ENCODE measurements around the gene EVA1C.

- no peak for TF ChIP-seq CTCF (IDR thresholded peaks at IDR 0.05)
- TF ChIP-seq EZH2 (IDR thresholded peaks at IDR 0.05; ENCODE audit: borderline replicate concordance, insufficient read depth, low read depth, low read length, poor library complexity, severe bottlenecking), result no peak
Observed at GRCh38 chr21:32414579-32415358, 2.3 kb downstream of the EVA1C start.
